Measurements from ENCODE around the gene DYNC1H1. TPM values are rescaled to one million over a fixed set of nuclear protein-coding genes. Genes with fewer than 3 reads are reported as not detected.
"Not testable (repeated sequence)": the region's sequence is repeated elsewhere in the genome, so short reads cannot be mapped to it uniquely, and the experiment has no call there.

DYNC1H1 gene
- total RNA-seq, 1 experiment from 2014 or later: 264 TPM

DNA sequence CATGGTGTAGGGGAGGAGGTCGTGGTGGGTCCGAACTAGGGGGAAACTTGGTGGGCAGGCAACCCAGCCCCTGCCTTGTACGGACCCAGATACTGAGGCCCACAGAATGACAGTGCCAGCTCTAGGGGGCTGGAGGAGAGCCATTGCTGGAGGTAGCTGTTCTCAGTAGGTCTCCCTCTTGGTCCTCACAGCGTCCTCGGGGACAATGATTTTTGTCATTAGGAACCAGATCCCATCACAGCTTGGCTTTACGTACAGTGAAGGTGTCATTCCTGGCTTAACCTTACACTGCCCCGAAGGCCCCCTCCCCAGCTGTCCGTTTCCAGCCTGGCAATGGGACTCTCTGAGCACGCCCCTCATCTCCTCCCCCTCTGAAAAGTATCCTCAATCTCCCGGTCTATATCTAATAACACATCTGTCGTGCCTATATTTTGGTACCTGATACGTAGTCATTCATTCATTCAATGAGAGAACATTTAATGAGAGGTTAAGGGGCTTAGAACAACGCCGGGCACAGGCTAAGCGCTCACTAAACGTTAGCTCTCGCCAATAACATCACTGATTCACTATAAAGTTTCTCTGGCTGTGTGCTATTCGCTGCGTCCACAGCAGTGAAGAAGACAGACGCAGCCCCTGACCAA lies 597 bp upstream of the DYNC1H1 start:
- DNase-seq (ENCODE audit: low read depth): no peak

DNA sequence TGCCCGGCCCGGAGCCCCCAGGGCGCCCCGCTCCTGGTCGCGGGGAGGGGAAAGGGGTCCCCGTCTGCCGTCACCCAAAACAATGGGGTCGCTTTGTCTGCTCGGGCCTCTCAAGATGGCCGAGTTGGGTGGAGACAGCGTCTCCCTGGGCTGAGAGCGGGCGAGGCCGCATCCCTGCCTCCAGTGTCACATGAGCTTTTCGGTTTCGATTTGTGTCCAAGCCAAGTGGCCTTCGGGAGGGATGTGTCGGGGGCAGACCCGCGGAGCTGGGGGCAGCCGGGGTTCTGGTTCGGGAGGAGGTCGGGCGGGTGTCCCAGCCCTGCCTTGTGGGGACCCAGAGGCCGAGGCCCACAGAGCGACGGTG lies 790 bp downstream of the DYNC1H1 start:
- DNase-seq (ENCODE audit: low read depth): peak; percentile 81

- DNase-seq (ENCODE audit: low read depth): peak; percentile 44
Observed at GRCh38 chr14:101965770-101966722, 1.7 kb downstream of the DYNC1H1 start.

- no peak for DNase-seq (ENCODE audit: low read depth)
Observed at GRCh38 chr14:101966742-101967141, 2.4 kb downstream of the DYNC1H1 start.

DNA sequence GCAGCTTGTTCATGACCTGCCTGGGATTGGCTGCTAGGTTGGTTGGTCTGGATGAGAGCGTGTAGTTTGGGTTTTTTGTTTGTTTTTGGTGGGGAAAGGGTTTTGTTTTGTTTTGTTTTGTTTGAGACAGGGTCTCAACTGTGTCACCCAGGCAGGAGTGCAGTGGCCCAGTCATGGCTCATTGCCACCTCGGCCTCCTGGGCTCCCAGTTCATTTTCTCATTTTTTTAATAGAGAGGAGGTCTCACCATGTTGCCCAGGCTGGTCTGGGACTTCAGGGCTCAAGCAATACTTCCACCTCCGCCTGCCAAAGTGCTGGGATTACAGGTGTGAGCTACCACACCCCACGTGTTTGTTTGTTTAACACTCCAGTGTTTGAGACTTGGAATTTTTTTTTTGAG lies 3.8 kb downstream of the DYNC1H1 start:
- no peak for DNase-seq (ENCODE audit: low read depth)

DNA sequence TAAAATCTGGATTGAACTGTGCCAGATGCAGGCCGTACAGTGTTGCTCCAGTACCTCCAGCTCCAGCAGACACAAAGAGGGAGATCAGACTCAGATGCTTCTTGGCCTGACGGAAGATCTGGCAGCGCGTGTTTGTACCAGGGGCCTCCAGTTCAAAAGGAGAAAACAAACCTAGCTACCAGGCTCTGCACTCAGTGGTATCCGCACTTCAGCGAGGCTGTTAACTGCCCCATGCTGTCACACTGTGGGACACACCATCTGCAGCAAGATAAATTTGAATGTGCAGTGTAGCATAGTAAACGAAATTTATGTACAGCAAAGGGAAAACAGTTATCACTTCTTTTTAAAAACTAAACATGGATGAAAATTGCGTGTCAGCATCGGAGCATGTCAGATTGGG lies 5.1 kb downstream of the DYNC1H1 start:
- DNase-seq (ENCODE audit: low read depth): no peak

GRCh38 chr14:101970830-101971400 lies 6.5 kb downstream of the DYNC1H1 start:
- DNase-seq (ENCODE audit: low read depth): no peak

DNA sequence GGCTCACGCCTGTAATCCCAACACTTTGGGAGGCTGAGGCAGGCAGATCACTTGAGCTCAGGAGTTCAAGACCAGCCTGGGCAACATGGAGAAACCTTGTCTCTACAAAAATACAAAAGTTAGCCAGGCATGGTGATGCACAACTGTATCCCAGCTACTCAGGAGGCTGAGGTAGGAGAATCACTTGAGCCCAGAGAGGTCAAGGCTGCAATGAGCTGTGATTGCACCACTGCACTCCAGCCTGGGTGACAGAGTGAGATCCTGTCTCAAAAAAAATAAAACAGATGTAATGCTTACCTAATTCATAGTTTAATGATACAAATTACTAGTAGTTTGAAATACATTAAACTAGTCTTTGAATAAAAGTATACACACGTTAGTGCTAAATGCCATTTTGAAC lies 7.1 kb downstream of the DYNC1H1 start:
- not testable (repeated sequence) for DNase-seq (ENCODE audit: low read depth)

DNA sequence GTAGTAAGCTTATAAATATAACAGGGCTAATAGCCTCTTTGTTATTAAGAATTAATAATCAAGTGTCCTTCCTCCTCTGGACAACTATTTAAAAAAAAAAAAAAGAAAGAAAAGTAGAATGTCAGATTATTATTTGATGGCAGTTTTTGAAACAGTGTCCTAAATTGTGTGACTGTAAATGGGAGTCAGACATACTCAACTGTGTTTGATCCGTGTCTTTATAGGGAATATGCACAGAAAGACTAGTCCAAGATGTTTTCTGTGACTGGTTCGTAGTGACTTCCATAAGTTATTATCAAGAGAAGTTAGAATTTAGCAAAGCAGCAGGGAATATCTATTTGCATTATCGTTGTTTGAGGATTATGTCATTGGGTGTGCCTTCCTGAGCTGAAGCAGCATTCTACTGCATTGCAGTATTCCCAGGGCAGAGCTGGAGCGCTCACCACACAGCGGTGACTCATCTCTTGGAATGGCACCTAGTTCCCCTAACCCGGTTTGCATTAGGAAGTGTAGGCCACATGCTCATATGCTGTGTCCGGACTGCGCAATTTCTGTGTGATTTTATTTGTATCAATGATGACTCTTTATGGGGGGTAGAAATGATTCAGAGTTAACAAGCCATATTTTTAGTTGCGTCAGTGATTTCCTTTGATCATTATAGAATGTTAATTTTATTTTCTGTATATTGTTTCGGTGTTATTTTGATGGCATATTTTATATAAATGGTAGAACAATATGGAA lies 7.9 kb downstream of the DYNC1H1 start:
- peak; percentile 99 for DNase-seq (ENCODE audit: low read depth)

DNA sequence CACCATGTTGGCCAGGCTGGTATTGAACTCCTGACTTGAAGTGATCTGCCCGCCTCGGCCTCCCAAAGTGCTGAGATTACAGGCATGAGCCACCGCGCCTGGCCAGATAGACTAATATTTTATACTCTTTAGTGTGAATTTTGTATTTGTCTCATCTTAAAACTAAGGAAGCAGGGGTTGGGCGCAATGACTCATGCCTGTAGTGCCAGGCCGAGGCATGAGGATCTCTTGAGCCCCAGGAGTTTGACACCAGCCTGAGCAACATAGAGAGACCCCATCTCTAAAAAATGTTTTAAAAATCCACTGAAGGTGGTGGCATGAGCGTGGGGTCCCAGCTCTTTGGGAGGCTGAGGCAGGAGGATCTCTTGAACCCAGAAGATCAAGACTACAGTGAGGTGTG lies 9.0 kb downstream of the DYNC1H1 start:
- peak; percentile 55 for DNase-seq (ENCODE audit: low read depth)

DNA sequence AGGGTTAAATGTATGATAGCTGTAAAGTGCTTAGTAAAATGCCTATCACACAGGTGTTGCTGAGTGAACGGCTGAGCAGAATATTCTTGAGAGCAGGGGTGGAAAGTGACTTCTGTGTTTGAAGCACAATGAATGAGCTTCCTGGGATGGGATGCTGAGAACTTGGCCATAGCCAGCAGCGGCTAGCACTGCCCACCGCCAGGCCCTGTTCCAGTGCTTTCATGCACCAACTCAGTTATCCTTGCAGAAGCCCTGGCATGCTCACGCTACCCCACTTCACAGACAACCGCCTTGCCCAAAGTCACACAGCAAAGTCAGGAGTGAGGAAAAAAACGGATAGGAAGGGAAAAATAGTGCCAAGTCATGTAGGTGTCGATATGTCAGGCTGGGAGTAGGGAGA lies 10.9 kb downstream of the DYNC1H1 start:
- no peak for DNase-seq (ENCODE audit: low read depth)

DNA sequence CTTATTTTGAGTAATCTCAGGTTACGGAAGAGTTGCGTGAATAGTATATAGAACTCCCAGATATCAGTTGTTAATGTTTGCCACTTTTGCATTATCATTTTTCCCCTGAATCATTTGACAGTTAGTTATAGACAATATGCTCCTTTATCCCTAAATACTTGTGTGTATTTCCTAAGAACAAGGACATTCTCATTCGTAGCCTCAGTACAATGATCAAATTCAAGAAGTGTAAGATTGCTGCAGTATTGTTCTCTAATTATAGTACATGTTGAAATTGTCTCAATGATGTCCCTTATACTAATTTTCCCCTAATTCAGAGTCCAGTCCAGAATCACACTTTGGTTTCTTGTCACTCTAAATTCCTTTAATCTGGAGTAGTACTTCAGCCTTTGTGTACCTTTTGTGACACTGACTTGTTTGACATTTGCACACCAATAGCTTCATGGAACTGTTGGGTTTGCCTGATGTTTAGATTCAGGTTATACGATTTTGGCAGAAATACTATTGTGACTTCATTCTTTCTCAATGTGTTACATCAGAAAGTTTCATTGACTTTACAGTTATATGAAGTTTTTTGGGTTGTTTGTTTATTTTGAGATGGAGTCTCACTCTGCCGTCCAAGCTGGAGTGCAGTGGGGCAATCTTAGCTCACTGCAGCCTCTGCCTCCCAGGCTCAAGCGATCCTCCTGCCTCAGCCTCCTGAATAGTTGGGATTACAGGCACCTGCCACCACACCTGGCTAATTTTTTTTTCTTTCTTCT lies 13.1 kb downstream of the DYNC1H1 start:
- DNase-seq (ENCODE audit: low read depth): no peak

DNA sequence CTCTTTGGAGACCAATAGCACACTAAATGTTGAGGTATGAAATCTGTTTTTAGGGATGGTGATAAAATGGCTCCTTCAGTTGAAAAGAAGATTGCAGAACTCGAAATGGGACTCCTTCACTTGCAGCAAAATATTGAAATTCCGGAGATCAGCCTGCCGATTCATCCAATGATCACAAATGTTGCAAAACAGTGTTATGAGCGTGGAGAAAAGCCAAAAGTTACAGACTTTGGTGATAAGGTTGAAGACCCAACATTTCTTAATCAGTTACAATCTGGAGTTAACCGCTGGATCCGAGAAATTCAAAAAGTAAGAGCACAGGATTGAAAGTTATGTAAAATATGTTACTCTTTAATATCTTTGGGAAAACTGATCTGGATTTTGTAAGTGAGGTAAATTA lies 15.3 kb downstream of the DYNC1H1 start:
- DNase-seq (ENCODE audit: low read depth): no peak

DNA sequence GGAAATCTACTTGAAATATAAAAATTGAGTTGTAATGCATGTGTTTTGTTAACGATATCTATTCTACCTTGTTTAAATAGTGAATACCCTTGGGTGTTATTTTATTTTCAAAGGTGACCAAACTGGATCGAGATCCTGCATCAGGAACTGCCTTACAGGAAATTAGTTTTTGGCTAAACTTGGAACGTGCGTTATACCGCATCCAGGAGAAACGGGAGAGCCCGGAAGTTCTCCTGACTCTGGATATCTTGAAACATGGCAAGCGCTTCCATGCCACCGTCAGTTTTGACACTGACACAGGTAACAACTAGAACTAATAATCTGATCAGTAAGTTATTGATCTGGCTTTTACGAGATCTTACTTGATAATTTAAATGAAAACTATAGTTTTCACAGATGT lies 15.9 kb downstream of the DYNC1H1 start:
- no peak for DNase-seq (ENCODE audit: low read depth)

- DNase-seq (ENCODE audit: low read depth): peak; percentile 96
Observed at GRCh38 chr14:101980700-101981099, 16.3 kb downstream of the DYNC1H1 start.

- no peak for DNase-seq (ENCODE audit: low read depth)
Observed at GRCh38 chr14:101982621-101983020, 18.2 kb downstream of the DYNC1H1 start.

DNA sequence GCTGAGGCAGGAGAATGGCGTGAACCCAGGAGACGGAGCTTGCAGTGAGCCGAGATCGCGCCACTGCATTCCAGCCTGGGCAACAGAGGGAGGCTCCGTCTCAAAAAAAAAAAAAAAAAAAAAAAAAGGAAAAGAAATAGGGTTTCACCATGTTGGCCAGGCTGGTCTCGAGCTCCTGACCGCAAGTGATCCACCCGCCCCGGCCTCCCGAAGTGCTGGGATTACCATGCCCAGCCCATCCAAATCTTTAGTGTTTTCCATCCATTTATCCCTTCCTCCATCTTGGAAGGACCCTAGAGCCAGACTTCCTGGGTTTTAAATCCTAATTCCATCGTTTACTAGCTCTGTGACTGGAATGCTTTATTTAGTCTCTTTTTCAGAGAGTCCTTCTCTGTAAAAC lies 20.5 kb downstream of the DYNC1H1 start:
- DNase-seq (ENCODE audit: low read depth): not testable (repeated sequence)

DNA sequence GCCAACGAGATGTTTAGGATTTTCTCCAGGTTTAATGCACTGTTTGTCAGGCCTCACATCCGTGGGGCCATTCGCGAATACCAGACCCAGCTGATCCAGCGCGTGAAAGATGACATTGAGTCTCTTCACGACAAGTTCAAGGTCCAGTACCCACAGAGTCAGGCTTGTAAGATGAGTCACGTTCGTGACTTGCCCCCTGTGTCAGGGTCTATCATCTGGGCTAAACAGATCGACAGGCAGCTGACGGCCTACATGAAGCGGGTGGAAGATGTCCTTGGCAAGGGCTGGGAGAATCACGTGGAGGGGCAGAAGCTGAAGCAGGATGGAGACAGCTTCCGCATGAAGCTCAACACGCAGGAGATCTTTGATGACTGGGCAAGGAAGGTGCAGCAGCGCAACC lies 21.6 kb downstream of the DYNC1H1 start:
- no peak for DNase-seq (ENCODE audit: low read depth)

DNA sequence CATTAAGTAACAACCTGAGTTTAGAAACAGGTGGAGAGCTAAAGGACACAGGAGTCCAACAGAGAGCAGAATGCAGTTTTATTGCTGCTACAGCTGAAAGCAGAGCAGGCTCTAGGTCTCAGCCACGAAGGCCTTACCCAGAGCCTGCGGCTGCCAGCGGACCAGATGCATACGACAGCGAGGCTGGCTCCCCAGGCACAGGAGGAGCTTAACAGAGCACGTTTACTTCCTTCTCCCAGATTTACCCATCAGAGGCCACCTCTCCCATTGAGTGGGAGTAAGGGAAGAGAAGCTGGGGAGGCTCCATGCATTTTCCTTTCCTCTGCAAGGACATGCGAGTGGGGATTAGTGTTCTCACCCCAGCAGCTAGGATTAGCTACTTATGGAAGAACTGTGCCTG lies 22.6 kb downstream of the DYNC1H1 start:
- no peak for DNase-seq (ENCODE audit: low read depth)

GRCh38 chr14:101988377-101988776 lies 24.0 kb downstream of the DYNC1H1 start:
- no peak for DNase-seq (ENCODE audit: low read depth)

DNA sequence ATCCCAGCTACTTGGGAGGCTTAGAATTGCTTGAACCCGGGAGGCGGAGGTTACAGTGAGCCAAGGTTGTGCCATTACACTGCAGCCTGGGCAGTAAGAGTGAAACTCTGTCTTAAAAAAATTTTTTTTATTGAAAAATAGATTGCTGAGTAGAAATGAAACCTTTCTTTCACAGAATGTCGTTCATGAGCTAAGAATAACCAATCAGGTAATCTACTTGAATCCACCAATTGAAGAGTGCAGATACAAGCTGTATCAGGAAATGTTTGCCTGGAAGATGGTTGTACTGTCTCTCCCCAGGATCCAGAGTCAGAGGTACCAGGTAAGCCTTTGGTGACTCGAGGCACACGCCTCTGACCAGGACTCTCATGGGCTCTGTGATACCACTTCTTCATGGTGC lies 27.0 kb downstream of the DYNC1H1 start:
- no peak for DNase-seq (ENCODE audit: low read depth)
